ENCODE results near the gene STIP1. TPM values are rescaled to one million over a fixed set of nuclear protein-coding genes. Genes with fewer than 3 reads are reported as not detected.

Gene STIP1
- total RNA-seq, 1 donor from 2014 or later, result 113 TPM

DNA sequence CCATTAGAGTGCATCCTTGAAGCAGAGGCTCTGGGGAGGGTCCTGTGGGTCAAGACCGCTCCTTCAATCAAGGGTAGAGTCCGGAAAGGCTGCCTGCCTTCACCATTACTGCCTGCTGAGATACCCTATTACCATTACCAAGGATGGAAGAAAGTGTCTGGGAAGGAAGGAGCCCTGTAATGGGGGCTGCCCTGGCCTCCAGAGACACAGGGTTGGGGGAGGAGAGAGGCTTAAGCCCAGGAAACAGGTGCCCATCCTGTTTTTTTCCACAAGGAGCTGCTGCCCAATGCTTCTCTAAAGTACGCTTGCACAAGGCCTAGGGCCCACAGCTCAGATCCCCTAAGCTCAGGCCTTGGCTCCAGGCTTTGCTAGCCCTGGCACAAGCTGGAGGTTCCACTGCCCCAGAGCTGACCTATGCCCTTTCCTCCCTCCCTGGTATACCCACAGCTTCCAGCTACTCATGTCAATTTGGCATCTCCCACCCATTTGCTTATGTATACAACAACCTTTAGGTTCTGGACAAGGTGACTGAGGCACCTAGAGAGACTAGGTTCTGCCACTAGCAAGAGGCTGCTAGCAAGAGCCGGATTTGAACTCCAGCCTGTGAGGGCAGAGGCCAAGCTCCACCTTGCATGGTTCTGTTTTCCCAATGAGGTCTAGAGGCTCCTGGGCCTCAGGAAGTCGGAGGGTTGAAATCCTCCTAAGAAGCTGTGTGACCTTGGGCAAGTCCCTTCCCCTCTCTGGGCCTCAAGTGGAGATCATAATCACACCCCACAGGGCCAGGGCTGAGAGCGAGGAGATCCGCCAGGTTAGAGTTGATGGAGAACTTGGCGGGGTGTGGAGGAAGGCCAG is 63.8 kb downstream of the STIP1 start:
- no peak for DNase-seq (ENCODE audit: low spot score)

DNA sequence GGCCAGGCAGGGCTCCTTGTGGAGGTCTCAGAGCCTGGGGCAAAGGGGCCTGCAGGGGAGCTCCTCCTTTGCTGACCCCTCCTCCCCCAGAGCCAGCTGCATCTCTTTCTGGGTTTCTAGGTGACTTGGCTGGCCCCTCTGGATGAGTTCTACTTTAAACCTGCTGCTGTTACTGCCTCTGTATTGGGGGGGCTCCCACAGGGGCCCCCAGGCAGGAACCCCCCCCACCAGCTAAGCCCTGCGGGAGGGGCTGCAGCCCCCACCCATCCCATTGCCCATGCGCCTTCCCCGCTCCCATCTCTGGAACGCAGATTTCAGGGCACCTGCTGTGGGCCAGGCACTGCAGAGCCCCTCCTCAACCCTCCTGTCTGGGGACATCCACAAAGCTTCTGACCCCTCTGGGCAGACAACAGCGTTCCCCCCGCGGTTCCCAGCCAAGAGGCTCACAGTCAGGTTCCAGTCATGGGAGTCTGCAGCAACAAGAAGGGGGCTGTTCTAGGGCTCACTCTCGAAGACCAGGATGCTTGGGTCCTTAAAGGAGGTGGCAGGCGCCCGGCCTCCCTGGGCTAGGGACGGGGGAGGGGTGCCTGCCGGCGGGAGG is 64.5 kb downstream of the STIP1 start:
- no peak for DNase-seq (ENCODE audit: low spot score)

DNA sequence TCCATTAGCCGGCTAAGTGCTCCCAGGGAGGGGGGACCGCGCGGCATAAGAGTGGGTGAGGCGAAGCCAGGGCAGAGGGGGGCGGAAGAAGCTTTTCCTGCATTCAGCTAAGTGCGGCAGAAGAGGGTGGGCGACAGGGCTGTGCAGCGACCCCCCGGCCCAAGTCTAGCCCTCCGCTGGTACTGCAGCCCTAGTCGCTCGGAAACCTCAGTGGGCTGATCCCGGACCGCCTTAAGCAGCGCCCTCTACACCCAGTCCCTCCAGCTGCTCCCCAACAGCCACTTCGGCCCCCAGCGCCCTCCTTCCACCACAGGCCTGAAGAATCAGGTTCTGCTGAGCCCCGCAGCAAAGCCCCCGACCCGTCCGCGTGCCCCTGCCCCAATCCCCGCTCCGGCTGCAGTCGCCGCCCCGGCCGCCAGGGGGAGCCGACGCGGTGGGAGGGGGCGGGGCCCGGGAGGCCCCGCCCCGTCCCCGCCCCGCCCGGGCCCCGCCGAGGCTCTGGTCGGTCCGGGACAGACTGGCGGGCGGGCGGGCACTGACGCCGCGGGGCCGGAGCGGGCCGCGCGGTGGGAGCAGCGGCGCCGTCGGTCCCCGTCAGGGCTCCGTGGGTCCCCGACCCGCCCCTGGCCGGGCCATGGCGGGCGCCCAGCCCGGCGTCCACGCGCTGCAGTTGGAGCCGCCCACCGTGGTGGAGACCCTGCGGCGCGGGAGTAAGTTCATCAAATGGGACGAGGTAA is 65.2 kb downstream of the STIP1 start, which contains the start of gene PLCB3:
TSS of gene PLCB3 (plus strand) at position 515 of the 737 bp plus-strand sequence. CDS start at position 635, 120 bp downstream.
- DNase-seq (ENCODE audit: low spot score), result no peak

DNA sequence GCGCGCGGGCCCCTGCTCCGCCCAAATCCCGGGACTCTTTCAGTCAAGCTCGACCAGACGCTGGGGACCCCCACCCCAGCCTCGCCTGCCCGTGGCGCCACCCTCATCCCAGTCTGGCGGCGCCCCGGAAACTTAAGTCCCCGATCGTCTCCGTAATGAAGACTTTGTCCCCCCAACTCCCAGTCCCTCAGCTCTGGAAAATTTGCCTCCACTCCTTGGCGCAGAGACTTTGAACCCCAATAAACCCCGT is 65.7 kb downstream of the STIP1 start:
- DNase-seq (ENCODE audit: low spot score), result no peak

DNA sequence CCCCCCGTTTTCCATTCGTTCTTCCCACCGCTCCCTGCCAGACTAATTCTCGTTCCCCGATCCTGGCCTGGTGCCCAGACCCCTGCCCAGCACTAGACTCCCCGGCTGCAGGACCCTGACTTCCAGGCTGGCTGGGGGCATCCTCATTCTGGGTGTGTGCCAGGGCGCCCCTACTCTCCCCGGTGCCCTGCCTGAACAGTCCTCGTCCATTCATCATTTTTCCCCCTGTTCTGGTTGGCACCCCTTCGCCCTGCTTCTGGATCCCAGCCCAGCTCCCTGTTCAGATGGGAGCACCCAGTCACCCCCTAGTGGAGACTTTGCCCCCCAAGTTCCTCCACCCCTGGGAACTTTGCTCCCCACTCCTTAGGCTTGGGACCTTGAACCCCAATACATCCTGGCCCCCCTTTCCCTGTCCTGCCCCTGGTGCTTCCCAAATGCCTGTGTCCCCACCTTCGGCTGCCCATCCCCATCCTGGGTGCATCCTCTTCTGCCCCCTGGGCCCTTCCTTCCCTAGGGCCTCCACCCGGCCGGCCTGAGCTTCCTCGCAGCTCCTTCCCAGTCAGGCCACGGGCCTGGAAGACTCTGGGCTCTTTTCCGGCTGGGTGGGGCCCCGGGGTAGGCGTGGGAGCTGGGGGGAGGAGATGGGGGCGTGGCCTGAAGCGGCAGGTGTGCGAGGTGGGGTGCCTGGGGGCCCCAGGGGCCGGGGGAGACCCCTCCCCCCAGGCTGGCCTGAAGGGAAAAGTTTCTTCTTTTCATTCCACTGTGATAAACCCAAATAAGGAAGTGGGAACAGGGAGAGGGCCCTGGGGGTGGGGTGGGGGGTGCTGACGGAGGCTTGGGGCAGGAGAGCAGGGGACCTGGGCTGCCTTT is 66.3 kb downstream of the STIP1 start:
- no peak for DNase-seq (ENCODE audit: low spot score)

DNA sequence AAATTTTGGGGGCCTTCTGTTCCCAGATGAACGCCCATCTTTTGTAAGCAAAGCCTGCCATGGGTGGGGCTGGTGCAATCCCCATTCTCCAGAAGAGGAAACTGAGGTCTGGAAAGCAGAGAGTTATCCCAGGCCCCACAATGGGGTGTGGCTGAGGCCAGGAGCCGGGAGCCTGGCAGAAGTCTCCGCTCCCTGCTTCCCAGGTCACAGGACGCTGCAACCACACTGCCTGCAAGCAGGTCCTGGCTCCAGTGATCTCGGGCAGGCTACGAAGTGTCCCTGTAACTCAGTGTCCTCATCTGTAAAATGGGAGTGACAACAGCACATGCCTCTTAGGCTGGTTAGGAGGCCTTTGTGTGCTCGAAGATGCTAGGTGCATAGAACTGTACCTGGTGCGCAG is 67.1 kb downstream of the STIP1 start:
- DNase-seq (ENCODE audit: low spot score), result no peak

DNA sequence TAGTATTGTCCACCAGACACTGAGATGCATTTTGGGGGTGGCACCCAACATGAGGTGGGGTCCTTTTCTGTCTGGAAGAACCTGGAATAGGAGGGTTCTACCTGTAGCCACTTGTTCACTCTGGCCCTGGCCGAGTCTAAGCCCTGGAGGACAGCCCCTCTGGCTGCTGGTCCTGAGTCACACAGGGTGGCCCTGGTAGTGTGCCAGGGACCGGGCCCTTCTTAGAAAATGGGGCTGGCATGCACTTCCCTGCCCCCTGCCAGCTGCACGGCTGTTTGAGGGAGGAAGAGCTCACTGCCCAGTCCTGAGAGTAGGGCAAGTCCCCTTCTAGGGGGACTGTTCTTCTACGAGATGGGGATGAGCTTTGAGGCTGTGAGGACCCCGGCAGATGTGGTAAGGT is 67.5 kb downstream of the STIP1 start:
- DNase-seq (ENCODE audit: low spot score), result no peak

Other genes starting within 250 kb of the STIP1 start
- gene NAA40, start 247.2 kb upstream of the STIP1 start, total RNA-seq, result 14.7 TPM
- 249 TPM for gene COX8A, start 211.6 kb upstream of the STIP1 start, total RNA-seq
- 44.3 TPM for gene OTUB1, start 199.7 kb upstream of the STIP1 start, total RNA-seq
- not detected for gene FLRT1, start 150.2 kb upstream of the STIP1 start, total RNA-seq
- 19.5 TPM for gene MACROD1, start 20.1 kb upstream of the STIP1 start, total RNA-seq
- gene FERMT3, start 20.6 kb downstream of the STIP1 start, total RNA-seq, result 58.9 TPM
- gene TRPT1, start 40.0 kb downstream of the STIP1 start, total RNA-seq, result 32.7 TPM
- gene NUDT22, start 40.1 kb downstream of the STIP1 start, total RNA-seq, result 45.8 TPM
- gene DNAJC4, start 44.4 kb downstream of the STIP1 start, total RNA-seq, result 20.4 TPM
- 426 TPM for gene VEGFB, start 48.4 kb downstream of the STIP1 start, total RNA-seq
- 53.8 TPM for gene FKBP2, start 54.9 kb downstream of the STIP1 start, total RNA-seq
- 186 TPM for gene PPP1R14B, start 60.8 kb downstream of the STIP1 start, total RNA-seq
- gene PLCB3, start 65.4 kb downstream of the STIP1 start, total RNA-seq, result 25.8 TPM
- 51.7 TPM for gene BAD, start 98.5 kb downstream of the STIP1 start, total RNA-seq
- 19.9 TPM for gene GPR137, start 99.7 kb downstream of the STIP1 start, total RNA-seq
- gene KCNK4, start 105.1 kb downstream of the STIP1 start, total RNA-seq, result not detected
- gene CATSPERZ, start 114.2 kb downstream of the STIP1 start, total RNA-seq, result not detected
- gene ESRRA, start 119.4 kb downstream of the STIP1 start, total RNA-seq, result 56.9 TPM
- gene TRMT112, start 131.4 kb downstream of the STIP1 start, total RNA-seq, result 151 TPM
- 111 TPM for gene PRDX5, start 131.9 kb downstream of the STIP1 start, total RNA-seq
- gene CCDC88B, start 154.0 kb downstream of the STIP1 start, total RNA-seq, result 11.5 TPM
- gene RPS6KA4, start 173.0 kb downstream of the STIP1 start, total RNA-seq, result 26.1 TPM